Esophagus muscularis mucosa (tissue), 3 donors: Measurements from ENCODE around the gene BTBD9.

Experiments used
- CTCF ChIP-seq, 3 experiments: fragments of 200-600 bp in 2 of 3; fragments of 450-650 bp in 1 of 3; sonication (generic) in 2 of 3; IDR thresholded peaks; one replicate each; pipeline ENCODE4 v1.5.1; 2017 to 2019; ENCODE audit warnings: antibody characterized with exemption in 3 of 3, mild to moderate bottlenecking in 2 of 3, moderate library complexity in 1 of 3
- POLR2A ChIP-seq: fragments of 450-650 bp; IDR thresholded peaks from one replicate; pipeline ENCODE4 v1.6.1; 2017; ENCODE audit warnings: antibody characterized with exemption, moderate library complexity, mild to moderate bottlenecking, low read depth

- TF ChIP-seq CTCF (IDR thresholded peaks at IDR 0.05) (no peak), POLR2A (no peak)
Measured at GRCh38 chr6:38407192-38407591, 232.5 kb downstream of the BTBD9 start.
